HCT116 (cell line): ENCODE data around the gene AIRE.
"Not testable (repeated sequence)": the region's sequence is repeated elsewhere in the genome, so short reads cannot be mapped to it uniquely, and the experiment has no call there.

Source experiments
- CTCF ChIP-seq, 3 experiments: fragments of 200-600 bp in 1 of 3; sonication (generic) in 1 of 3; IDR thresholded peaks in 2 of 3; conservative IDR thresholded peaks in 1 of 3; 2 replicates each; pipeline ENCODE4 v1.5.1; 2012 to 2017; ENCODE audit warnings: low read depth in 2 of 3, low read length in 2 of 3, antibody characterized with exemption in 1 of 3, borderline replicate concordance in 1 of 3, control low read depth in 1 of 3, mild to moderate bottlenecking in 1 of 3, mixed read lengths in 1 of 3, mixed run types in 1 of 3, moderate library complexity in 1 of 3; ENCODE audit not compliant: insufficient read depth in 1 of 3
- EZH2 ChIP-seq: fragments of 200-600 bp; sonication (generic); IDR thresholded peaks from 2 replicates; pipeline ENCODE4 v1.6.1; 2017; ENCODE audit warnings: antibody characterized with exemption, mixed run types
- EZH2phosphoT487 ChIP-seq: fragments of 200-600 bp; IDR thresholded peaks from 2 replicates; pipeline ENCODE4 v1.6.1; 2018; ENCODE audit warnings: antibody characterized with exemption, borderline replicate concordance
- POLR2A ChIP-seq: IDR thresholded peaks from 2 replicates; pipeline ENCODE4 v1.7.0; 2011; ENCODE audit warnings: borderline replicate concordance; ENCODE audit not compliant: insufficient read depth, insufficient read length; ENCODE audit errors: extremely low read depth

- not testable (repeated sequence) for TF ChIP-seq CTCF (IDR thresholded peaks at IDR 0.05 in 2 of 3, conservative IDR thresholded peaks at IDR 0.05 in 1 of 3; ENCODE audit: borderline replicate concordance in 1 of 3, insufficient read depth in 1 of 3, low read depth in 2 of 3, low read length in 2 of 3); EZH2phosphoT487; POLR2A; EZH2
These were observed 44.8 kb upstream of the AIRE start, which contains the start of gene ICOSLG for GRCh38 chr21:44240842-44241241.
